Measurements from ENCODE around the gene MFN2.

- TF ChIP-seq POLR2A (IDR thresholded peaks at IDR 0.05) (no peak), EP300 (IDR thresholded peaks at IDR 0.05) (no peak), POLR2AphosphoS5 (IDR thresholded peaks at IDR 0.05) (no peak)
Measured at GRCh38 chr1:11952455-11953109, 27.7 kb upstream of the MFN2 start.
